MCF 10A (cell line): Measurements from ENCODE around the gene OBSCN. TPM values are rescaled to one million over a fixed set of nuclear protein-coding genes. Genes with fewer than 3 reads are reported as not detected.

Experiments used
- BruUV-seq: library from RNA; stranded (reverse); fragments of 400-500 nt; replicated peaks from 2 replicates; lab custom pipeline; 2021; lab: Mats Ljungman, UMichigan
- CTCF ChIA-PET: fragments of 300-600 bp; sonication (Branson Sonifier 250); formaldehyde crosslinking; extraction: SDS; loops from one replicate; lab custom pipeline; 2021; ENCODE audit warnings: antibody characterized with exemption, inconsistent platforms; lab: Yijun Ruan, JAX
- POLR2A ChIA-PET: fragments of 300-600, 350-650 bp; sonication (Branson Sonifier 250); formaldehyde crosslinking; extraction: SDS; loops from one replicate; lab custom pipeline; 2020; ENCODE audit warnings: antibody characterized with exemption, inconsistent platforms; lab: Yijun Ruan, JAX
- DNase-seq: peaks from one replicate; pipeline ENCODE4 v3.0.0-alpha.2; 2018; ENCODE audit not compliant: unreplicated experiment
- H3K27ac Mint-ChIP-seq: one replicate; pipeline ENCODE4 v1.8.0; 2022; ENCODE audit warnings: mild to moderate bottlenecking, low read depth, mixed read lengths; ENCODE audit not compliant: unreplicated experiment
- H3K27me3 Mint-ChIP-seq: one replicate; pipeline ENCODE4 v1.8.0; 2022; ENCODE audit warnings: mixed read lengths; ENCODE audit not compliant: insufficient read depth, unreplicated experiment
- H3K36me3 Mint-ChIP-seq: one replicate; pipeline ENCODE4 v1.8.0; 2022; ENCODE audit warnings: mild to moderate bottlenecking, moderate library complexity, mixed read lengths; ENCODE audit not compliant: insufficient read depth, unreplicated experiment
- H3K4me1 Mint-ChIP-seq: one replicate; pipeline ENCODE4 v1.8.0; 2022; ENCODE audit warnings: mixed read lengths; ENCODE audit not compliant: insufficient read depth, unreplicated experiment
- H3K4me3 Mint-ChIP-seq: one replicate; pipeline ENCODE4 v1.8.0; 2022; ENCODE audit warnings: mild to moderate bottlenecking, moderate library complexity, mixed read lengths; ENCODE audit not compliant: unreplicated experiment
- H3K9me3 Mint-ChIP-seq: one replicate; pipeline ENCODE4 v1.8.0; 2022; ENCODE audit warnings: mixed read lengths; ENCODE audit not compliant: unreplicated experiment
- CTCF ChIP-seq: fragments of 200-600 bp; IDR thresholded peaks from one replicate; pipeline ENCODE4 v1.8.0; 2022; ENCODE audit warnings: antibody characterized with exemption, mild to moderate bottlenecking; ENCODE audit not compliant: unreplicated experiment
- intact Hi-C: fragments of 100-400 bp; cut with micrococcal nuclease; formaldehyde crosslinking; loops from 2 replicates; pipeline ENCODE4 v1.14.1; 2022
- total RNA-seq: library from RNA; stranded (reverse); gene quantifications from 2 replicates; pipeline ENCODE4 v1.2.3, GENCODE V29; 2022

The OBSCN gene
- total RNA-seq, 1 experiment from 2014 or later = 22.6 TPM

DNA sequence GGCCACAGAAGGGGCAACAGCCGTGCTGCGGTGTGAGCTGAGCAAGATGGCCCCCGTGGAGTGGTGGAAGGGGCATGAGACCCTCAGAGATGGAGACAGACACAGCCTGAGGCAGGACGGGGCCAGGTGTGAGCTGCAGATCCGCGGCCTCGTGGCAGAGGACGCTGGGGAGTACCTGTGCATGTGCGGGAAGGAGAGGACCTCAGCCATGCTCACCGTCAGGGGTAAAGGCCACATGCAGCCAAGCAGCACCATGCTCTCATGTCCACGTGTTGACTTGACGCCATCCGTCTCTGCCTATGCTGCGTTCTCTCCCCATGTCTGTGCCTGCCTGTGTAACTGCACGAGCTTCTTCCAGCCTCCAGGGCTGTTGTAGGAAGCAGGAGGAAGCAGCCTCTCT is 85.5 kb downstream of the OBSCN start:
- peaks cover 27% of the 10 kb centered on the region for H3K9me3 Mint-ChIP-seq
- intact Hi-C loops = no loop called here
- no peak for TF ChIP-seq CTCF
- CTCF ChIA-PET = interaction anchor here (1.3 kb wide), 1 partner anchor 32 kb away, joined by 3 read pairs; no protein-coding TSS in a partner anchor
- no peak overlapping the region for H3K4me3 Mint-ChIP-seq
- no peaks in the 10 kb centered on the region for H3K27me3 Mint-ChIP-seq
- DNase-seq = no peak
- BruUV-seq = no TSS peak
- H3K4me1 Mint-ChIP-seq = no peaks in the 10 kb centered on the region
- POLR2A ChIA-PET = no interaction called here
- no peaks in the 10 kb centered on the region for H3K36me3 Mint-ChIP-seq
- no peak overlapping the region for H3K27ac Mint-ChIP-seq

GRCh38 chr1:228293816-228294500 is 86.1 kb downstream of the OBSCN start:
- Mint-ChIP-seq H3K9me3 (peaks cover 33% of the 10 kb centered on the region), H3K36me3 (no peaks in the 10 kb centered on the region), H3K4me1 (no peaks in the 10 kb centered on the region), H3K27ac (no peak overlapping the region), H3K27me3 (no peaks in the 10 kb centered on the region), H3K4me3 (no peak overlapping the region)
- no TSS peak for BruUV-seq
- CTCF ChIA-PET = interaction anchor here (1.3 kb wide), 1 partner anchor 31 kb away, joined by 3 read pairs; no protein-coding TSS in a partner anchor
- POLR2A ChIA-PET = no interaction called here
- intact Hi-C loops = no loop called here
- TF ChIP-seq CTCF = no peak
- no peak for DNase-seq

DNA sequence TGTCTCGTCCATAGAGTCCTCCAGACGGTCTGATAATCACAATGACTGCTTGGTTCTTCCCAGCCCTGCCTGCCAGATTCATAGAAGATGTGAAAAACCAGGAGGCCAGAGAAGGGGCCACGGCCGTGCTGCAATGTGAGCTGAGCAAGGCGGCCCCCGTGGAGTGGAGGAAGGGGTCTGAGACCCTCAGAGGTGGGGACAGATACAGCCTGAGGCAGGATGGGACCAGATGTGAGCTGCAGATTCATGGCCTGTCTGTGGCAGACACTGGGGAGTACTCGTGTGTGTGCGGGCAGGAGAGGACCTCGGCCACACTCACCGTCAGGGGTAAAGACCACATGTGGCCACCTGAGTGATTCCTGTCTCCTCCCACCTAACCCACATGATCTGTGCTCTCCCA is 86.9 kb downstream of the OBSCN start:
- no peak overlapping the region for H3K27ac Mint-ChIP-seq
- no peak for DNase-seq
- H3K27me3 Mint-ChIP-seq = no peaks in the 10 kb centered on the region
- ChIA-PET CTCF (no interaction called here), POLR2A (no interaction called here)
- intact Hi-C loops = no loop called here
- no peaks in the 10 kb centered on the region for H3K36me3 Mint-ChIP-seq
- no peak overlapping the region for H3K4me3 Mint-ChIP-seq
- no TSS peak for BruUV-seq
- no peak for TF ChIP-seq CTCF
- H3K9me3 Mint-ChIP-seq = peaks cover 40% of the 10 kb centered on the region
- H3K4me1 Mint-ChIP-seq = no peaks in the 10 kb centered on the region

- H3K36me3 Mint-ChIP-seq = no peaks in the 10 kb centered on the region
- POLR2A ChIA-PET = no interaction called here
- intact Hi-C loops = no loop called here
- peaks cover 45% of the 10 kb centered on the region for H3K9me3 Mint-ChIP-seq
- CTCF ChIA-PET = no interaction called here
- no peaks in the 10 kb centered on the region for H3K27me3 Mint-ChIP-seq
- H3K4me1 Mint-ChIP-seq = no peaks in the 10 kb centered on the region
- no peak overlapping the region for H3K27ac Mint-ChIP-seq
- no peak for TF ChIP-seq CTCF
- no TSS peak for BruUV-seq
- DNase-seq = no peak
- no peak overlapping the region for H3K4me3 Mint-ChIP-seq
These were observed 87.4 kb downstream of the OBSCN start for GRCh38 chr1:228295201-228295600.
